ENCODE measurements around the gene OR4D2. TPM values are rescaled to one million over a fixed set of nuclear protein-coding genes. Genes with fewer than 3 reads are reported as not detected.
A peak's percentile ranks its signal among the peaks of the same experiment; 100 is the strongest.

The OR4D2 gene
- total RNA-seq, 2 donors from 2014 or later, result not detected

GRCh38 chr17:58165981-58166380, 801 bp upstream of the OR4D2 start:
- ATAC-seq (no peak), DNase-seq (no peak)
- intact Hi-C loops (cut with DNase I, micrococcal nuclease), result no loop called here

GRCh38 chr17:58170622-58171021, 3.8 kb downstream of the OR4D2 start:
- no peak for ATAC-seq
- no peak for DNase-seq
- intact Hi-C loops (cut with DNase I, micrococcal nuclease), result no loop called here

GRCh38 chr17:58172369-58173071, 5.7 kb downstream of the OR4D2 start:
- DNase-seq (no peak), ATAC-seq (peak; percentile 48)
- intact Hi-C loops (cut with DNase I, micrococcal nuclease), result no loop called here

- DNase-seq, result no peak
- no peak for ATAC-seq
- intact Hi-C loops (cut with DNase I, micrococcal nuclease), result no loop called here
These were observed 8.1 kb downstream of the OR4D2 start for GRCh38 chr17:58174871-58175270.

GRCh38 chr17:58176200-58176599, 9.4 kb downstream of the OR4D2 start:
- DNase-seq (no peak), ATAC-seq (no peak)
- intact Hi-C loops (cut with DNase I, micrococcal nuclease), result no loop called here

- intact Hi-C loops (cut with DNase I, micrococcal nuclease), result no loop called here
- ATAC-seq (no peak), DNase-seq (no peak)
These were observed 15.0 kb downstream of the OR4D2 start for GRCh38 chr17:58181796-58182195.

- no peak for DNase-seq
These were observed 16.7 kb downstream of the OR4D2 start for GRCh38 chr17:58183514-58183913.

GRCh38 chr17:58184308-58184985, 17.7 kb downstream of the OR4D2 start:
- ATAC-seq (no peak), DNase-seq (no peak)
- intact Hi-C loops (cut with DNase I, micrococcal nuclease), result no loop called here

More at GRCh38 chr17:58183514-58183913, 16.7 kb downstream of the OR4D2 start:
- intact Hi-C loops (cut with DNase I, micrococcal nuclease), result no loop called here
- ATAC-seq, result no peak

GRCh38 chr17:58184986-58185761, 18.4 kb downstream of the OR4D2 start:
- ATAC-seq, result no peak
- intact Hi-C loops (cut with DNase I, micrococcal nuclease), result no loop called here

GRCh38 chr17:58186591-58186990, 19.8 kb downstream of the OR4D2 start:
- DNase-seq (no peak), ATAC-seq (no peak)
- intact Hi-C loops (cut with DNase I, micrococcal nuclease), result no loop called here

More at GRCh38 chr17:58184986-58185761, 18.4 kb downstream of the OR4D2 start:
- DNase-seq, result no peak

GRCh38 chr17:58187063-58187462, 20.3 kb downstream of the OR4D2 start:
- no peak for ATAC-seq
- no peak for DNase-seq
- intact Hi-C loops (cut with DNase I, micrococcal nuclease), result no loop called here

- DNase-seq, result no peak
- intact Hi-C loops (cut with DNase I, micrococcal nuclease), result no loop called here
These were observed 20.9 kb downstream of the OR4D2 start for GRCh38 chr17:58187675-58188074.

GRCh38 chr17:58189436-58190146, 22.8 kb downstream of the OR4D2 start:
- DNase-seq (no peak), ATAC-seq (no peak)
- intact Hi-C loops (cut with DNase I, micrococcal nuclease), result no loop called here

More at GRCh38 chr17:58187675-58188074, 20.9 kb downstream of the OR4D2 start:
- no peak for ATAC-seq

- intact Hi-C loops (cut with DNase I, micrococcal nuclease), result no loop called here
- DNase-seq (no peak), ATAC-seq (no peak)
These were observed 24.6 kb downstream of the OR4D2 start for GRCh38 chr17:58191241-58191896.

- intact Hi-C loops (cut with DNase I, micrococcal nuclease), result no loop called here
- ATAC-seq (no peak), DNase-seq (no peak)
These were observed 25.8 kb downstream of the OR4D2 start, which contains the start of gene EPX for GRCh38 chr17:58192612-58193011. Gene EPX, plus strand, starts transcription at chr17:58192726. Its CDS starts 121 bp downstream, at chr17:58192847.

- ATAC-seq (no peak), DNase-seq (no peak)
- intact Hi-C loops (cut with DNase I, micrococcal nuclease), result no loop called here
These were observed 27.0 kb downstream of the OR4D2 start for GRCh38 chr17:58193641-58194255.

- ATAC-seq (no peak), DNase-seq (no peak)
- intact Hi-C loops (cut with DNase I, micrococcal nuclease), result no loop called here
These were observed 28.8 kb downstream of the OR4D2 start for GRCh38 chr17:58195518-58196123.

GRCh38 chr17:58196610-58197009, 29.8 kb downstream of the OR4D2 start:
- intact Hi-C loops (cut with DNase I, micrococcal nuclease), result no loop called here
- ATAC-seq (no peak), DNase-seq (no peak)
